K562 (cell line): Measurements from ENCODE around the gene TTLL3. TPM values are rescaled to one million over a fixed set of nuclear protein-coding genes. Genes with fewer than 3 reads are reported as not detected.
A peak's percentile ranks its signal among the peaks of the same experiment; 100 is the strongest.

Source experiments
- ATAC-seq: fragments of 200-7000 bp; cut with Tn5 transposase; 3 replicates; pipeline ENCODE4 v1.9.1; 2020; ENCODE audit warnings: moderate library complexity
- BruUV-seq: library from RNA; stranded (reverse); fragments of 400-500 nt; replicated peaks from 2 replicates; lab custom pipeline; 2021; lab: Mats Ljungman, UMichigan
- CTCF ChIA-PET: fragments of 300-600 bp; formaldehyde crosslinking; extraction: SDS; loops from one replicate; lab custom pipeline; 2021; ENCODE audit warnings: low intra/inter-chr PET ratio; lab: Yijun Ruan, JAX
- POLR2A ChIA-PET: fragments of 300-600, 350-650 bp; sonication (Branson Sonifier 250); formaldehyde crosslinking; extraction: SDS; loops from one replicate; lab custom pipeline; 2021; ENCODE audit warnings: antibody characterized with exemption, inconsistent platforms; lab: Yijun Ruan, JAX
- DNase-seq, 4 experiments: peaks; one replicate each; pipeline versions ENCODE4 v3.0.0 to v3.0.0-alpha.2; 2011 to 2018; ENCODE audit warnings: low spot score in 3 of 4, mixed read lengths in 3 of 4; ENCODE audit errors: extremely low read depth in 1 of 4
- FAIRE-seq: peaks from 2 replicates; lab custom pipeline; 2011; peaks lifted over from hg19 to GRCh38; lab: Jason Lieb, UNC
- H2AFZ ChIP-seq: 2 replicates; pipeline ENCODE4 v1.6.0; 2011; ENCODE audit warnings: low read depth, low read length, control low read depth, inconsistent platforms
- H3K27ac ChIP-seq: fragments of 200-600 bp; 3 replicates; pipeline ENCODE4 v1.8.0; 2011; ENCODE audit warnings: low read depth, mild to moderate bottlenecking, control low read depth, inconsistent platforms, low read length, moderate library complexity, mixed read lengths; ENCODE audit errors: extremely low read depth
- H3K27me3 ChIP-seq, 2 experiments: fragments of 300-600 bp in 1 of 2; 2 replicates in 1 of 2; 3 replicates in 1 of 2; pipeline versions ENCODE4 v1.6.0 to v1.8.0; 2011; ENCODE audit warnings: inconsistent platforms in 2 of 2, low read length in 2 of 2, mild to moderate bottlenecking in 1 of 2, mixed read lengths in 1 of 2, moderate library complexity in 1 of 2; ENCODE audit not compliant: control insufficient read depth in 2 of 2, insufficient read depth in 2 of 2
- H3K36me3 ChIP-seq: fragments of 300-600 bp; 3 replicates; pipeline ENCODE4 v1.8.0; 2011; ENCODE audit warnings: mild to moderate bottlenecking, low read length, inconsistent platforms; ENCODE audit not compliant: control insufficient read depth, insufficient read depth
- H3K4me1 ChIP-seq, 2 experiments: fragments of 200-600 bp in 1 of 2; replicated peaks in 1 of 2; 2 replicates in 1 of 2; 3 replicates in 1 of 2; pipeline versions ENCODE4 v1.5.1 to v1.8.0; 2011; ENCODE audit warnings: inconsistent platforms in 2 of 2, low read length in 2 of 2, mild to moderate bottlenecking in 1 of 2, mixed read lengths in 1 of 2, moderate library complexity in 1 of 2; ENCODE audit not compliant: control insufficient read depth in 2 of 2, insufficient read depth in 2 of 2
- H3K4me2 ChIP-seq: 2 replicates; pipeline ENCODE4 v1.6.1; 2011; ENCODE audit warnings: low read length, control low read depth, inconsistent platforms, mixed read lengths; ENCODE audit not compliant: insufficient read depth
- H3K4me3 ChIP-seq: fragments of 200-600 bp; sonication (generic), shearing (Covaris generic); 2 replicates; pipeline ENCODE4 v1.5.1; 2016; ENCODE audit warnings: control low read depth, inconsistent platforms
- H3K79me2 ChIP-seq: fragments of 200-600 bp; 3 replicates; pipeline ENCODE4 v1.8.0; 2011; ENCODE audit warnings: low read length, inconsistent platforms; ENCODE audit not compliant: control insufficient read depth, insufficient read depth
- H3K9ac ChIP-seq, 2 experiments: 2 replicates each; pipeline versions ENCODE4 v1.6.0 to v1.6.1; 2011; ENCODE audit warnings: low read depth in 2 of 2, low read length in 2 of 2, control low read depth in 1 of 2, inconsistent platforms in 1 of 2, mild to moderate bottlenecking in 1 of 2, mixed read lengths in 1 of 2; ENCODE audit not compliant: insufficient read depth in 1 of 2
- H3K9me1 ChIP-seq: one replicate; pipeline ENCODE4 v1.6.0; 2011; ENCODE audit warnings: inconsistent platforms, mild to moderate bottlenecking, low read length, moderate library complexity; ENCODE audit not compliant: control insufficient read depth, insufficient read depth
- H3K9me3 ChIP-seq: replicated peaks from 2 replicates; pipeline ENCODE4 v1.5.1; 2011; ENCODE audit warnings: low read depth, low read length, inconsistent platforms; ENCODE audit not compliant: control insufficient read depth, insufficient read depth
- H4K20me1 ChIP-seq: replicated peaks from 2 replicates; pipeline ENCODE4 v1.6.1; 2011; ENCODE audit warnings: low read length, inconsistent platforms, mixed read lengths; ENCODE audit not compliant: control insufficient read depth, insufficient read depth
- CBFB ChIP-seq: sonication (generic); formaldehyde crosslinking; IDR thresholded peaks from 2 replicates; pipeline ENCODE4 v1.4.0; 2020; ENCODE audit warnings: mild to moderate bottlenecking, missing genetic modification reagents
- DLX4 ChIP-seq: fragments of 250-450 bp; sonication (Bioruptor Pico); IDR thresholded peaks from 2 replicates; pipeline ENCODE4 v1.6.1; 2021; ENCODE audit warnings: mild to moderate bottlenecking
- ELK1 ChIP-seq: sonication (generic); formaldehyde crosslinking; IDR thresholded peaks from 2 replicates; pipeline ENCODE4 v1.8.1; 2022; ENCODE audit warnings: missing genetic modification reagents
- FOXJ3 ChIP-seq: sonication (generic); formaldehyde crosslinking; IDR thresholded peaks from 2 replicates; pipeline ENCODE4 v1.4.0; 2020; ENCODE audit warnings: mild to moderate bottlenecking, missing genetic modification reagents
- HDAC3 ChIP-seq: fragments of 450-650 bp; IDR thresholded peaks from 2 replicates; pipeline ENCODE4 v1.6.1; 2018; ENCODE audit warnings: borderline replicate concordance, mild to moderate bottlenecking, moderate library complexity; ENCODE audit not compliant: partially characterized antibody
- POLR2A ChIP-seq: fragments of 450-650 bp; conservative IDR thresholded peaks from 2 replicates; pipeline ENCODE4 v1.6.1; 2016
- POLR2AphosphoS5 ChIP-seq: IDR thresholded peaks from 2 replicates; pipeline ENCODE4 v1.6.1; 2011; ENCODE audit warnings: mild to moderate bottlenecking, low read depth, low read length, moderate library complexity; ENCODE audit not compliant: control insufficient read depth, insufficient read depth
- PPARD ChIP-seq: fragments of 250-450 bp; sonication (Bioruptor Pico); IDR thresholded peaks from 2 replicates; pipeline ENCODE4 v1.8.0; 2022; ENCODE audit warnings: inconsistent platforms, mild to moderate bottlenecking, moderate library complexity
- RBM25 ChIP-seq: fragments of 200-400 bp; formaldehyde crosslinking; IDR thresholded peaks from 2 replicates; pipeline ENCODE4 v1.6.1; 2018; ENCODE audit warnings: low read length, low read depth, moderate library complexity; ENCODE audit not compliant: severe bottlenecking
- TAL1 ChIP-seq: fragments of 450-650 bp; IDR thresholded peaks from 2 replicates; pipeline ENCODE4 v1.6.1; 2016; ENCODE audit warnings: mild to moderate bottlenecking
- TFAM ChIP-seq: fragments of 250-450 bp; sonication (Bioruptor Pico); conservative IDR thresholded peaks from 2 replicates; pipeline ENCODE4 v1.5.0; 2021; ENCODE audit warnings: mild to moderate bottlenecking, moderate library complexity
- ZBTB26 ChIP-seq: fragments of 450-650 bp; formaldehyde crosslinking; IDR thresholded peaks from 2 replicates; pipeline ENCODE4 v1.4.0; 2022; ENCODE audit warnings: missing genetic modification characterization
- ZFP1 ChIP-seq: fragments of 450-650 bp; formaldehyde crosslinking; IDR thresholded peaks from 2 replicates; pipeline ENCODE4 v1.4.0; 2020; ENCODE audit warnings: mild to moderate bottlenecking, mixed read lengths
- ZNF121 ChIP-seq: sonication (generic); formaldehyde crosslinking; conservative IDR thresholded peaks from 2 replicates; pipeline ENCODE4 v1.8.0; 2022; ENCODE audit warnings: missing genetic modification reagents
- WGBS: fragments of 100-300 bp; shearing (Covaris generic); methylation state at CpG from one replicate; pipeline ENCODE4 v1.1.6; 2016; ENCODE audit warnings: low coverage, mixed read lengths; ENCODE audit not compliant: insufficient coverage; ENCODE audit errors: missing lambda C conversion rate; 5-methylcytosine and 5-hydroxymethylcytosine counted together
- in situ Hi-C: fragments of 300-500 bp; cut with MboI; formaldehyde crosslinking; loops from 4 replicates; pipeline ENCODE4 v1.15.0; 2018; ENCODE audit warnings: inconsistent platforms, mixed read lengths
- intact Hi-C: fragments of 100-400 bp; cut with micrococcal nuclease; formaldehyde crosslinking; loops from 2 replicates; pipeline ENCODE4 v1.14.2; 2022
- polyA plus RNA-seq, 8 experiments: library from polyadenylated mRNA; depleted of rRNA in 4 of 8; stranded (reverse) in 5 of 8; unstranded in 3 of 8; fragments of >200 nt; fragmentation: Nextera tagmentation in 2 of 8; fragmentation: Illumina TruSeq in 1 of 8; extraction: Ambion mirVana in 2 of 8; extraction: Trizol in 1 of 8; gene quantifications; 2 replicates each; pipeline versions ENCODE4 v1.2.1 to v1.2.3, GENCODE V29; 2011 to 2014; ENCODE audit warnings: inconsistent platforms in 1 of 8, missing spikeins in 1 of 8
- total RNA-seq, 7 experiments: library from RNA; depleted of rRNA in 6 of 7; stranded (reverse); fragments of >200 nt in 6 of 7; fragmentation: Illumina TruSeq in 2 of 7; extraction: Trizol in 2 of 7; gene quantifications; 2 replicates each; pipeline versions ENCODE4 v1.2.1 to v1.2.3, GENCODE V29; 2011 to 2021; ENCODE audit warnings: low replicate concordance in 1 of 7

Gene TTLL3
- total and polyA plus RNA-seq, 9 of the 15 experiments (the other 6 are each of a cell fraction or from before 2014, with no cell fraction given): 8.9 to 106 (median 33.2) TPM

GRCh38 chr3:9794400-9794799 is 15.7 kb upstream of the TTLL3 start:
- H3K79me2 ChIP-seq: peaks cover 69% of the 10 kb centered on the region
- no peak for DNase-seq
- peak overlapping the region; percentile 99; the same call in 1 of the 2 replicates for H3K4me3 ChIP-seq
- ChIA-PET POLR2A (interaction anchor here (1.3 to 2.9 kb wide), 4 partner anchors 11 to 22 kb away, joined by 3 to 49 read pairs (median 14); no protein-coding TSS in a partner anchor), CTCF (no interaction called here)
- no peak for FAIRE-seq
- peaks cover 3% of the 10 kb centered on the region; the same call in 1 of the 2 replicates for H4K20me1 ChIP-seq
- H3K27me3 ChIP-seq: no peaks in the 10 kb centered on the region
- peaks cover 3% of the 10 kb centered on the region for H3K9me1 ChIP-seq
- peaks cover 8 to 11% of the 10 kb centered on the region in 2 experiments; a peak in 4 of 5 replicates for H3K4me1 ChIP-seq
- H3K27ac ChIP-seq: no peak overlapping the region
- BruUV-seq: no TSS peak
- ATAC-seq: no peak
- intact Hi-C loops (loop anchor here (5.0 to 10.0 kb wide), 2 partner anchors 77 to 290 kb away; no protein-coding TSS in a partner anchor), in situ Hi-C loops (no loop called here)
- TF ChIP-seq ELK1 (CRISPR knock-in tag): no peak
- TF ChIP-seq POLR2A: 0 out of 2 replicates have a peak, but pooled peaks have one; percentile 15
- no peak for TF ChIP-seq FOXJ3
- TF ChIP-seq ZFP1: no peak
- TF ChIP-seq PPARD: no peak
- TF ChIP-seq TFAM: no peak
- TF ChIP-seq HDAC3: no peak
- no peak for TF ChIP-seq ZBTB26 (CRISPR knock-in tag)
- peak; percentile 49 for TF ChIP-seq RBM25
- no peak for TF ChIP-seq TAL1
- TF ChIP-seq DLX4 (CRISPR knock-in tag): no peak
- peak; percentile 22; the same call in 1 of the 2 replicates for TF ChIP-seq POLR2AphosphoS5
- TF ChIP-seq ZNF121 (CRISPR knock-in tag): peak; percentile 97
- no peak for TF ChIP-seq CBFB (CRISPR knock-in tag)
- no peak overlapping the region for H3K4me2 ChIP-seq
- WGBS: 96% methylated on average over 10 of the region's 11 CpGs
- no peaks in the 10 kb centered on the region for H3K9me3 ChIP-seq
- no peak overlapping the region for H3K9ac ChIP-seq
- H3K36me3 ChIP-seq: peaks cover 83% of the 10 kb centered on the region
- no peak overlapping the region for H2AFZ ChIP-seq
